HG02870 (cell line): ENCODE measurements around the gene QPCT.
"Not testable (repeated sequence)": the region's sequence is repeated elsewhere in the genome, so short reads cannot be mapped to it uniquely, and the experiment has no call there.

Experiments used
- ATAC-seq: cut with Tn5 transposase; IDR thresholded peaks from one replicate; pipeline ENCODE4 v1.9.1; 2021; ENCODE audit warnings: mild to moderate bottlenecking, moderate library complexity; ENCODE audit not compliant: unreplicated experiment

Gene QPCT

DNA sequence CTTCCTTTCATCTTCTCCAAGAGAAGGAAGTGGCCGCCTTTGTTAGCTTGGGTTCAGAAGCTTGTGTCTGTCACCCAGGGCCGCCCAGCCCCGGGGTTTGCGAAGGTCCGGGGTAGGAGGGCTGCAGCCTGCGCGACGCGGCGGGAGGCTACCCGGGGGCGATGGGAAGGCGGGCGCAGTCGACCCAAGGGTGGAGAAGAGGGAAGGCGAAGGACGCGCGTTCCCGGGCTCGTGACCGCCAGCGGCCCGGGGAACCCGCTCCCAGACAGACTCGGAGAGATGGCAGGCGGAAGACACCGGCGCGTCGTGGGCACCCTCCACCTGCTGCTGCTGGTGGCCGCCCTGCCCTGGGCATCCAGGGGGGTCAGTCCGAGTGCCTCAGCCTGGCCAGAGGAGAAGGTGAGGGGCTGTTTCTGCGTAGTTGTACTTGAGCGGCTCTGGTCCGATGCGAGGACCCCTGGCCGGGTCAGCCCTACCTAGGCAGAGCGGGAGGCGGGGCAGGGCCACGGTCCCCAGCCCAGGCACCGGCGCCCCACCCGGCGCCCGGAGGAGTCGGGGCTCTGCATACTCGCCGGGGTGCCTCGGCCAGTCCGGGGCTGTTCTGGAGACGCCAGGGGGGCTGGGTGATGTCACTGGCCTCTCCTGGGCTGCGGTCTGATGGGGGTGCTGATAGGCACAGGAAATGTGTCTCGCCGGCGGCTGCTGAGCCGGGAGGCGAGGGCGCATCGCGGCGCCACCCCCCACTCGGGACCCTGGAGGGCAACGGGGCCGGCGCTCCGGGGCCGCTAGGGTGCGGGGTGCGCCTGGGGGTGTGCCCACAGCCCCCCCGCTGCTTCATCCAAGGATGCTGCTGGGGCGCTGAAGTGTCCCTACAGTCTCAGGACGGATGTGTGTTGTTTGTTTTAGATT, at the start of gene QPCT:
Gene QPCT, plus strand, starts transcription at position 178 of the 909 bp plus-strand sequence. Its CDS starts 102 bp downstream, at position 280.
- ATAC-seq = no peak

DNA sequence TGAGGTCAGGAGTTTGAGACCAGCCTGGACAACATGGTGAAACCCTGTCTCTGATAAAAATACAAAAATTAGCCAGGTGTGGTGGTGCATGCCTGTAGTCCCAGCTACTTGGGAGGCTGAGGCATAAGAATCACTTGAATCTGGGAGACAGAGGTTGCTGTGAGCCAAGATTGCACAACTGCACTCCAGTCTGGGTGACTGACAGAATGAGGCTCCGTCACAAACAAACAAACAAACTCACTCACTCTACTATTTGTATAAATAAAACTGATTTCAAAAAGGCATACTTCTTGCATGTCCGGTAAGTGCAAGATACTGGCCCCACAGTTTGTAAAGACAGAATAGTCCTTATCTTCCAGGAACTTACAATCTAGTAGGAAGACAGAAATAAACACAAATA, 49.6 kb upstream of the QPCT start:
- ATAC-seq = not testable (repeated sequence)

DNA sequence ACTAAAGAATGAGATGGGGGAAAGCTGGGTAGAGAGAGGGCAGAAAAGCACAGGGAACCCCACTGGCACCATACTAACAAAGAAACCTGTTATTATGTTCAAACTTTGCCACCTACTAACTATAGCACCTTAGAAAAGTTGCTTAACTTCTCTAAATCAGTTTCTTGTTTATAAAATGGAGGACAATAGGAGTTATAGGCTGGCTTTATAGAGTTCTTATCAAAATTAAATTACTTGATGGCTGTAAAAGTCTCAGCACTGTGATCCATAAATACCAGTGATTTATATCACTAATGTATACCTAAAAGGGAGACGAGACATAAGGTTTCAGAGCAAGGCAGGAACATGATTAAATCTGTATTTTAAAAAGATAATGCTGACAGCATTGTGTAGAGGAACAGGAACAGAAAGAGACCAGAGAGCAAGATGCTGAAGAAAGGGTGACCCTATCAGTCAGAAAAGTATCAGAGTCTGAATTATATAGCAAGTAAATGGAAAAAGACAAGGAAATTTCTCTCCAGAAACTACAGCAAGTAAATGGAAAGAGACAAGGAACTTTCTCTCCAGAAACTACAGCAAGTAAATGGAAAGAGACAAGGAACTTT, 48.9 kb upstream of the QPCT start:
- ATAC-seq = no peak

DNA sequence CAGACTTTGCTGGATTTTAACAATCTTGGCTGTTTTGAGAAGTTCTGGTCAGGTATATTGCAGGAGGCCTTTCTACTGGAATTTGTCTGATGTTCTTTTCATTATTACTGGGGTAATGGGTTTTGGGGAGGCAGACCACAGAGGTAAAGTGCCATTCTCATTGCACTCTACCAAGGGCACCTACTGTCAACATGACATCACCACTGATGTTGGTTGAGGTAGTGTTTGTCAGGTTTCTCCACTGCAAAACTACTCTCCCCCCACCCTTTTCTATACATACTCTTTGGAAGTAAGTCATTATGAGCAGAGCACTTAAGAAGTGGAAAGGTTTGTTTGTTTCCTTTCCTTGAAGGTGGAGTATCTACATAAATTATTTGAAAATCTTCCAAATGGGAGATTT, 46.8 kb upstream of the QPCT start:
- no peak for ATAC-seq

DNA sequence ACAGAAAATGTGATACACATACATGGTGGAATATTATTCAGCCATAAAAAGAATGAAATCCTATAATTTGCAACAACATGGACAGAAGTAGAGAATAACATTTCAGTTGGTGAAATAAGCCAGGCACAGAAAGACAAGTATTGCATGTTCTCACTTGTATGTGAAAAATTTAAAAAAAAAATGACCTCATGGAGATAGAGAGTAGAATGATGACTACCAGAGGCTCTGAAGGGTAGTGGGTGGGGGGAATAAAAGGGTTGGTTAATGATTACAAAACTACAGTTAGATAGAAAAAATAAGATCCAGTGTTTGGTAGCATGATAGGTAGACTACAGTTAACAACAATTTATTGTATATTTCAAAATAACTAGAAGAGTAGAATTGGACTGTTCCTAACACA, 44.3 kb upstream of the QPCT start:
- no peak for ATAC-seq

DNA sequence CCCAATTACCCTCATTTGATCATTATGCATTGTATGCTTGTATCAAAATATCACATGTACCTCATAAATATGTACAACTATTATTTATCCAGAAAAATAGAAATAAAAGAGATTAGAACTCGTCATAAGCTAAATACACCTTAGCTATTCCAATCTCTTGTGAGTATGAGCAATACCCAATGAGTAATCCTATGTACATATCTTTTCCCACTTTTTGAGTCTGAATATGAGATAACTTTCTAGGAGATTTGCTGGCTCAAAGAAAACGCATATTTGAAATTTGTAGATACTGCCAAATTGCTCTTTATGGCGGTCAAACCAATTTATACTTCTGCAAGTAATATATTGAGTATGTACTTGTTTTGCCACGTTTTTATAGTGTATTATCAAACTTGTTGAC, 43.9 kb upstream of the QPCT start:
- ATAC-seq = no peak

DNA sequence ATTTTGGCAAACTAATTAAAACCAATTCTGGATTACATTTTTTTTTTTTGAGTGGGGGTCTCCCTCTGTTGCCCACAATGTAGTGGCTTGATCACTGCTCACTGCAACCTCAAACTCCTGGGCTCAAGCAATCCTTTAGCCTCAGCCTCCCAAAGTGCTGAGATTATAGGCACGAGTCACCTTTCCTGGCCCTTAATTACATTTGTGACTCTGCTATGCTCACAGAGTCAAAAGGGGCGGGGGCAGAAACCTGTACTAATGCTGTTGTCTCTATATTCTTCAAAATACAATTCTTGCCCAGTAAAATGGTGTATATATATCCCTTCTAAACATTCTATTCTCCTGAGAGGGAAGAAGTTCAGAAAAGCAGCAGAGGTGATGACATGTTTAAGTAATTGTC, 43.0 kb upstream of the QPCT start:
- no peak for ATAC-seq

DNA sequence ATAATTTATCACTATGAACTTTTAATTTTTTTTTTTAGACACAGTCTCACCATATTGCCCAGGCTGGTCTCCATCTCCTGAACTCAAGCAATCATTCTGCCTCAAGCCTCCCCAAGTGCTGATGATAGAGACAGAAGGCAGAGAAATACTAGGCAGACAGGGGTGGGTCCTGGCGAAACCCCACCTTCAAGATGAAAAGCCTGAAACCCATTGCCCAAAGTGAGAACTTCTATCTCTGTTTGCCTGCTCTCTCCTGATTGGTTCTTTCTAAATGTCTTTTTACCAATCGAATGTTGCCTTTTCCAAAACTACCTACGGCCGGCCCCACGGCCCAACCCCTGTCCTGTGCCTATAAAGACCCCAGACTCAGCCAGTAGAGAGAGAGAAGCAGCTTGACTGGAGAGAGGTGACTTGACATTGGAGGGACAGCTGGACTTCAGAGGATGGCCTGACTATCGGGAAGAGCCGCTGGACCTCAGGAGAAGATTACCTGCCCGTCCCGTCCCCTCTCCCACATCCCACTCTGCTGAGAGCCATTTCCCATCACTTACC, 41.7 kb upstream of the QPCT start:
- no peak for ATAC-seq

DNA sequence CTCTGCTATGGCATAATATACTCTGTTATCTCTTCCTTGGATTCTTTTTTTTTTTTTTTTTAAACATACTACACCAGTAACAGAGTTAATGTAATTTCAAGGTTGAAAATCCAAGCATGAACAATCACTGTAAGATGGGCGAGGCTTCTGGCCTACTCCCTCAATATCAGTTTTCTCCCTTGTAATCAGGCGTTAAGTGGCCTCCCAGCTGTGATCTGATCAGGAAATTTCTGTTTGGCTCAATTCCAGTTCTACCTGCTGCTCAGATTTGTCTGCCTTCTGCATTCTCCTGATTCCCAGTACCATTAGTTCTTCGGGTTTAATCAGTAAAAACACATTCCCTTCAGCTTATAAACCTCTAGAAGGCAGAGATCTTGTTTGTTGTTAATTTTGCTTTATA, 38.4 kb upstream of the QPCT start:
- ATAC-seq = no peak

DNA sequence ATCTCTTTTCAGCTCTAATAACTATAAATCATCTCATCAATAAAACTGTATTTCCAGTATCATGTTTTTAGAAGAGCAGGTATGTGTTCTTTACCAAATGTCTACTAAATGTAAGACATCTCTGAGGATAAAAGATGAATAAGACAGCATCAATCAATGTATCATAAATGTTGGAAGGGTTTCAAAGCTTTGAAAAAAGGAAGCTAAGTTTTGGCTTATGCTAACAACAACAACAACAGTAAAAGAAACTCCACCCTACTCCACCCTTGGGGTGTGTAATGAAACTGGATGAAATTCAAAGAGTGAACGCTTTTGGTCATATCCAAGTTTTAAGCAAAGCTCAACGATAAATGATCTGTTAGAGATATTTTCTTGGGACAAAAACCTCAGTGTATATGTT, 36.9 kb upstream of the QPCT start:
- ATAC-seq = no peak

DNA sequence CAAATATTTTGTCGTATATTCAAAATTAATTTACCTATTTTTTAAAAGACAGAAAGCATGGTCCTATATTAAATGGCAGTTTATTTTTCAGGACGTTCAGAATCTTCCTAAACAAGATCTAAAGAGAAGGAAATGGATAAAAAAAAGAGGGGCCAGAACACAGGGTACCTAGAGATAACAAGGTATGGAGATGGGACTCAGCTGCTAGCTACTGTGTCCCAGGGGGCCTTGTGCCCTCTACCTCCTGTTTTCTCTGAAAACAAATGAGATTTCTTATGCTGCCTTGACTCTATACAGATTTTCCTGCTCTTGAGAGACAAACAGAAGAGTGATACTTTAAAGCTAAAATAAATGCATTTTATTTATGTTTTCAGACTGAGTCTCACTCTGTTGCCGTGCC, 29.1 kb upstream of the QPCT start:
- no peak for ATAC-seq

DNA sequence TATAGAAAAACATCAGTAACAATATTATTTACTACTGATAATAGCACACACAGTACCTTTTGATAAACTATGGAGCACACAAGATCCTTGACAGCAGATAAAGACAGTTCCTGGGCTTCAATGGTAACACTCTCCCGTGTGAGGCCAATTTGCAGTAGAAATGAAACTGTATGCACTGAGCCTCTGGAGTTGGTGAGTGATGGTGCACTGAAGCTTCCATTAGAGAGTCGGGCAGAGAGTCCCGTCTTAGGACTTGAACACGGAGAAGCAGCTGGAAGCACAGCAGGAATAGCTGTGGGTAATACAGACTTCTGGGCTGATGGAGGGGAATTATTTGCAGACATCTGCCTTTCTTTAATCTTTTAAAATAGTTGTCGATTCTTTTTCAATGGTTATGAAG, 28.2 kb upstream of the QPCT start:
- ATAC-seq = no peak

DNA sequence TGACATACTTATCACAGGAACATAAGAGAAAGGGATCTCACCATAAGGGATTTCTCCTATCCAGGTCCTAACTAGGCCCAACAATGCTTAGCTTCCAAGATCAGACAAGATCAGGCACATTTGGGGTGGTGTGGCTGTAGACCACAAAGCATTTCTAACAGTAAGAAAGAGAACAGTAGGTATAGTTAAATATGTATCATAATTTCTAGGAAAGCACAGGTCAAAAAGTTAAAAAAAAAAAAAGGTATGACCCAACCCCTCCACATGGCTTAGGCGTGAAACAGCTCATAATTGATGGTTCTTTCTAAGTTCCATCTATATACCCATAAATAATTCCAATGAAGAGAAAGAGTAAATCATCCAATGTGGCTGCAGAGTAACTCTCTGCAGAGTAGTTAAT, 26.7 kb upstream of the QPCT start:
- no peak for ATAC-seq

DNA sequence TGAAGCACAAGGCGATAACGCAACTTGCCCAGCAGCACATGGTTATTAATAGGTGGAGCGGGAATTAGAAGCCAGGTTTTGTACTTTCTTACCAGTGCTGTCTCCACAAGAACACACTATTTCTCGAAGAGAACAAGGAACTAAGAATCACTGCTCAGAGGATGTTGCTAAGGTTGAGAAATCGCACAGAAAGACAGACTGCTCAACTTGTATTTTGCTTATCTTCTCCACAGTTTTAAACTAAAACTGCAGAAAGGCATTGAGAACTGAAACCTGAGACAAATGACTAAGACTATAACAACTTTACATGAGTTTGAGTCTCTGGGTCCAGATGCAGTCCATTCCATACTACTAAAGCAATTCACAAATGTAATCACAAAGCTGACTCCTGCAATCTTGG, 26.0 kb upstream of the QPCT start:
- peak; percentile 91 for ATAC-seq

DNA sequence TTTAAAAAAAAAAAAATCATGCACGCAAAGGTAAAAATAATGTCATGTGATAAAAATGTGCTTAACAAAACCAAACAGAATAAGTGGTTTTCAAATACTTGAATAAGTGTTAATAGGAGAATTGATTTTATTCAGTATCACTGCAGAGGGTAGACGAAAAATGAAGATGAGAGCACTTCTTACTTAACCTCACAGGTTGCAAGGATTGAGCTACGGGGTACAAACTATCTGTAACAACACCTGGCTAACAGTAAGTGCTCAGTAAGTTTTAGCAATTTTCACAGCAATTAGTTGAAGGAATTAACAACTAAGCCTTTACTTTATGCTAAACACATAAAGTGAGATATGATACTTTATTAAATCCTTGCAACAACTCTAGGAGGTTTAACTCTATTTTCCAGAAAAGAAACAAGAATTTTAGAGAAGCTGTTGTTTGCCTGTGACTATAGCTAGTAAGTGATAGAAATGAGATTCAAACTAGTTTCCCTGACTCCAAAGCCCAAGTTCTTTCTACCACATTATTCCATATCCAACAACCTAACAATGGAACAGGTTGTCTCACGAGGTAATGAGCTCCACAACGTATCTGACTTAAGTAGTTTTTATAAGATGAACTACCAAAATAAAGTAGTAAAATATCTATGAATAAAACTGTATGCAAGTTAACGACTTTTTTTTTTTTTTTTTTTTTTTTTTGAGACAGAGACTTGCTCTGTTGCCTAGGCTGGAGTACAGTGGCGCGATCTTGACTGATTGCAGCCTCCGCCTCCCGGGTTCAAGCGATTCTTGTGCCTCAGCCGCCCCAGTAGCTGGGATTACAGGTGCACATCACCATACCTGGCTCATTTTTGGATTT, 24.4 kb upstream of the QPCT start:
- no peak for ATAC-seq

DNA sequence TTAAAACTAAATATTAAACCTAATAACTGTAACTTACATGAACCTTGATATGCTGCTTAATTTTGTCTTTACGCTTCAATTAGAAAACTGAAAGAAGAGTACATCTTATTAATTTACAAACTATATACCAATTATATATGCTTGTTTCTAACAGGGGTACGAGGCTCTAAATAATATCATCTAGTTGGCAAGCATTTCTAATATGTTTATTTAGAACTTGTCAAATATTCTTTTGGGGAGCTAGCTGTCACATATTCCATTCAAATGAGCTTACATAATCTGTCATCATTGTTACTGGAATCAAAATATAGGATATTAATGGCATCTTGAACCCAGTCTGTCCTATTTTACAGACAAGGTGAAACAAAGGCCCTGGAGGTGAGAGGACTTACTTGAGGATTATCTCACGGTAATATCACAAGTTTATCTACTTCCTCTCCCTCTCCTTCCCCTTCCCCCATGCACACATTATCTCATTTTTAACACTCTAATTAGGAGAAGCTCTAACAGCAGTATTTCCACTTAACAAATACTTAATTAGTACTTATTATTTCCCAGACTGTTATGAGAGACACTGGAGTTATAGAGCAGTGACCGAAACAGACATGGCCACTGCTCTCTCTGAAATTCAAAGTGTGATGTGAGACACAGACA, 23.3 kb upstream of the QPCT start:
- ATAC-seq = no peak

DNA sequence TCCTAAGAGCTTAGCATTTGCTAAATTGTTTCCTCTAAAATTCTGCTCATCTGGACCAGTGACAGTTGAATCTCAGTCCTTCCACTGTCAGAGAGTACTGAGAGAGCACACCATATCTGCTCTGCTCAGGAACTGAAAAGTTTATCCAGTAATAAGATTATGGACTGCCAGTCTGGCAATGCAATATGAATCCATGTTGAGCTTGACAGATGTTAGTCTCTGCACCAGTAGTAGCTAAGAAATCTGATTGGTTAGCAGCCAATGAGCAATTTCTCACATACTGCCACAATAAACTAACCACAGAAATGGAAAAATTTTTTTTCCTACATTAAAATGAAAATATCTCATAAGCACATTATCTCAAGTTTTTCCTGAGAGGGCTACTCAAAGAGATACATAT, 22.1 kb upstream of the QPCT start:
- no peak for ATAC-seq

DNA sequence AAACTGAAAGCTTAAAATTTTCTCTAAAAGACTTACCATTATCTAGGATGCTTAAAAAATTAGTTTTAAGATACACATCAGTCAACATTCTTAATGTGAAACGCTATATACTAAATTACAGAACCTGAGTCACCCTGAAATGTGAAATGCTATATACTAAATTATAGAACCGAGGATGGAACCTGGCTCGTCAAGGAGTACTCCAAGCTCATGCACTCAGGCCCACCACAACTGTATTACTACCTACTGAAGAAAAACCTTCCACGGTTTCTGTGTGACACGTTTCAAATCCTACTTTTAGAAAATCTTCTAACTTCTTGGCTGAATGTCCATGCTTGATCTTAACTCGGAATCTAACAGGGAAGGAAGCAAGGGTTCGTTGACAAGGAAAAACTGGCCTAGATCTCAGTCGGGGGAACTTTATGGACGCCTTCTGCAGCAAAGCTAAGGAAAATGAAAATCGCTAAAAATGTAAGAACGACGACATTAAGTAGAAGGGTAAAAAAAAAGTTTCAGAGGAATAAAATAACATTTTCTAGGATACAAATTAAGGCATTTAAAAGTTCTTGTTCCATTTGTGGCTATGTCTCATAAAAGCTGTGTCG, 21.2 kb upstream of the QPCT start:
- no peak for ATAC-seq

DNA sequence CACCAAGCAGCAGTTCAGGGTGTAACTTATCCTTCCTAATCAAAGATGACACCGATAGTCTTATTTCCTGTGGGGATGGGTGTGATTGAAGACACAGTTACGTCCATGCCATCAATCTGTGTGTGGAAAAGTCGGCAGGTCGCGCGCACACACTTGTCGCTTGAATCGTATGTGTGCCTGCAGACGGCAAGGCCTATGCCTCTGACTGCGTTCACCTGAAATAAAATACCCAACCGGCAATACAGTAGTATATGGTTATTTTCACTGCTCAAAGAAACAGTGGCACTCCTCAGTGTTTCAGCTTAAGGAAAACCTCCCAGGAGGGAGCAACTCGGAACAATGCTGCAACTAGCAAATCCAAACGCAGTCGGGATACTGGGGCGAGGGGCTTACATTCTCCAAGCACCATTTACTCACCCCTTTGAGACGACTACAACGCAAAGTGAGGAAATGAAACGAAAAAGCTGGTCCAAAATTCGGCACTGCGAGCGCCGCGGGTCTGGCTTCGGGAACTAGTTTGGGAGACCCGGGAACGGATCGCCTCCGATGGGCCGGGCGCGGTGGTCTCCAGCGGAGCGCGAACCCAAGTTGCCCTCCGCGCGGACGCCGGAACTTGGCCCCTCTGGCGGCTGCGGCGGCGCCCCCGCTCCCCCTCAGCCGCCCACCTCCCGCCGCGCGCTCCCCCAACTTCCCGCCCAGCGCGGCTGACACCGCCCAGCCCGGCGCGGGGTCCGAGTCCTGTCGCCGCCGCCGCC, 20.5 kb upstream of the QPCT start:
- ATAC-seq = peak; percentile 15

DNA sequence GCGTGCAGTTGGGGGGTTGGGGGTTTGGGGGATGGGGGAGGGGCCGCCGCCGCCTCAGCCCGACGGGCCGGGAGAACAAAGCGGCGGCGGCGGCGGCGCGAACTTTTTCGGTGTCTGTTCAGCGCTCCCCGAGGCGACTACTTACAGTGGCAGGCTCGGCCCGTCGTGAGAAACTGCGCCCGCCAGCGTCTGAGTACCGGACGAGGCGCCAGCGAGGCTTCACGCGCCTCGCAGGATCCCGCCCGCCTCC, 20.0 kb upstream of the QPCT start:
- ATAC-seq = no peak
